Left colon (tissue), 2 donors: ENCODE results near the gene LETMD1. TPM values are rescaled to one million over a fixed set of nuclear protein-coding genes. Genes with fewer than 3 reads are reported as not detected.

Experiments
- total RNA-seq, 2 donors: library from RNA; stranded (reverse); fragmentation: NEBNext Ultra II Directional; extraction: Animal tissue kit (Norgen Biotek cat#: 25700); gene quantifications; one replicate each; pipeline ENCODE4 v1.2.1, GENCODE V29; 2021
- donor health status: DM: no; HTN: no; CAD: no.
- donor health status: DM: yes; HTN: yes; CAD: no.

The LETMD1 gene
- total RNA-seq, 2 donors from 2014 or later, result 57.5 to 68.0 TPM

Other genes starting within 250 kb of the LETMD1 start
- not detected for gene TMPRSS12, start 205.4 kb upstream of the LETMD1 start, total RNA-seq
- not detected for gene HIGD1C, start 95.8 kb upstream of the LETMD1 start, total RNA-seq
- 10 to 100 TPM; 41.9 to 50.0 TPM for gene SLC11A2, start 21.9 kb upstream of the LETMD1 start, total RNA-seq
- gene CSRNP2, start 35.3 kb downstream of the LETMD1 start, total RNA-seq, result 10 to 100 TPM; 16.5 to 19.6 TPM
- gene TFCP2, start 124.8 kb downstream of the LETMD1 start, total RNA-seq, result 10 to 100 TPM; 26.0 to 28.4 TPM
- 1 to 10 TPM; 6.3 to 6.9 TPM for gene POU6F1, start 169.7 kb downstream of the LETMD1 start, total RNA-seq
- gene DAZAP2, start 190.5 kb downstream of the LETMD1 start, total RNA-seq, result 100 to 1,000 TPM; 300 to 304 TPM
- gene SMAGP, start 222.1 kb downstream of the LETMD1 start, total RNA-seq, result 100 to 1,000 TPM in 1 of 2 donors, 10 to 100 TPM in 1; 77.3 to 102 TPM